Hematopoietic multipotent progenitor cell treated with erythropoietin and hydrocortisone succinate and interleukin-3 and kit ligand, for 4 days (in vitro differentiated cells): ENCODE measurements around the gene PTRHD1.
"Not testable (repeated sequence)": the region's sequence is repeated elsewhere in the genome, so short reads cannot be mapped to it uniquely, and the experiment has no call there.

ENCODE experiments used
- DNase-seq: peaks from one replicate; pipeline ENCODE4 v3.0.0-alpha.2; 2015

The PTRHD1 gene, protein sequence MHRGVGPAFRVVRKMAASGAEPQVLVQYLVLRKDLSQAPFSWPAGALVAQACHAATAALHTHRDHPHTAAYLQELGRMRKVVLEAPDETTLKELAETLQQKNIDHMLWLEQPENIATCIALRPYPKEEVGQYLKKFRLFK

GRCh38 chr2:24792874-24793760, at the start of gene PTRHD1, which contains the start of gene CENPO:
TSS of gene PTRHD1 (minus strand) at chr2:24793391. CDS start at chr2:24793377, 14 bp downstream.
TSS of gene CENPO (plus strand) at chr2:24793425. CDS start at chr2:24793920, 495 bp downstream.
- DNase-seq: peak; percentile 99

GRCh38 chr2:24842081-24843050, 49.2 kb upstream of the PTRHD1 start:
- DNase-seq: no peak

DNA sequence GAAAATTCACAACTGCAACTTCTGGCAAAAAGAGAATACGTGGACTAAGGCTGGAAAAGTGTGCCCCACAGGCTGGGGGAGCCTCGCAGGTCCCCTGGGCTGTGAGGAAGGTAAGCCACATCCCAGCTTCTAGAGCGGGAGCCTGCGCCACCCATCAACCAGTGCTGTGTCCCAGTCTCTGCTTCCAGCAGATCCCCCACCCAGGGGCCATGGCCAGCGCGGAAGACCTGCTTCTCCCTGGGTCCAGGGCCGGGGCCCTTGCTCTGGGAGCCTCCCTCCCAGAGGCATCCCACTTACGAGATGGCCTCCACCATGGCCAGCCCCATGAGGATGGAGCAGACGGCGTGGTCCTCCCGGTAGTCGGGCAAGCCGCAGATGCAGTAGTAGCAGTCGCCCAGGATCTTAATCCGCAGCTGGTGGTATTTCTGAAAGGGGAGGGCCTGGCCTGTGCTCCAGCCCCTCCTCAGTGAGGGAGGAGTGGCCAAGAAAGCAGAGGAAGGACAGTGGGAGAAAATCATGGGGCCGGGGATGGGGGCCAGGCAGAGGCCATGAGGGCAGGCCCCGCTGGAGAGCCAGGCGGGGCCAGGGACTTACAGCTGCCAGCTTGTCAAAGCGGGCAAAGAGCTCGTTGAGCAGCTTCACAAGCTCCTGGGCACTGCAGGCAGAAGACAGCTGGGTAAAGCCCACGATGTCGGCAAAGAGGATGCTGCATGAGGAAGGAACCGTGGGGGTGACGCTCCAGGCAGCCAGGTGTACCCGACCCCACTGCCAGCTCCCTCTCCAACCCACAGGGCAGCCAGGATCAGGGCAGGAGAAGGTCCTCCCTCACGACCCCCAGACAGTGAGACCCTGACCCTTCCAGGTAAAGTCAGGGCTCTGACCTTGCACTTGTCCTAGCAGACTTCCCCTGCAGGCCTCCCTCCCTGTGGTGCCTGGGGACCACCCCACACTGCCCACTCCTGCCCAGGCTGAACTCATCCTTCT, 48.1 kb upstream of the PTRHD1 start:
- no peak for DNase-seq

- no peak for DNase-seq
Observed at GRCh38 chr2:24840164-24840869, 47.1 kb upstream of the PTRHD1 start.

GRCh38 chr2:24839729-24840128, 46.5 kb upstream of the PTRHD1 start:
- no peak for DNase-seq

GRCh38 chr2:24838541-24838940, 45.4 kb upstream of the PTRHD1 start:
- DNase-seq: no peak

DNA sequence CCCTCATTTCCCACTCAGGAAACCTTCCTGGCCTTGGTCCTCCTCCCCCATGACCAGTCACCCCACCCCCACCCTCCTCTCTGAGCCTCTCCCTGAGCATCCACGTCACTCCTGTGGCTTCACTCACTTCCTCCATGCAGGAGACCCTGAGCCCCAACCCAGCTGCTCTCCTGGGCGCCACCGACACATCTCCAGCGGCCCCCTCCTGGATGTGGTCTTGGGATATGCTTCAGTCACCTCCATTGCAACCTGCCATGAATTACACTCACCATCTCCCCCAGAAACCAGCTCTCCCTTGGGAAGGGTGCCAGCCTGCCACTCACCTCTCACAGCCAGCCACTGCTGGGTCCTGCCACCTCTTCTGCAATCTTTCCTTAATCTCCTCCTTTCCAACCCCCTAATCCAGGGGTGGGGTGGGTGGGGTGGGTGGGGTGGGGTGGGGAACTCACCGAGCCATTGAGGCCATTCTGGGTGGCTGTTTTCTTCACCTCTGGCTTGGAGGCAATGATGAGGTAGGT, 44.9 kb upstream of the PTRHD1 start:
- no peak for DNase-seq

DNA sequence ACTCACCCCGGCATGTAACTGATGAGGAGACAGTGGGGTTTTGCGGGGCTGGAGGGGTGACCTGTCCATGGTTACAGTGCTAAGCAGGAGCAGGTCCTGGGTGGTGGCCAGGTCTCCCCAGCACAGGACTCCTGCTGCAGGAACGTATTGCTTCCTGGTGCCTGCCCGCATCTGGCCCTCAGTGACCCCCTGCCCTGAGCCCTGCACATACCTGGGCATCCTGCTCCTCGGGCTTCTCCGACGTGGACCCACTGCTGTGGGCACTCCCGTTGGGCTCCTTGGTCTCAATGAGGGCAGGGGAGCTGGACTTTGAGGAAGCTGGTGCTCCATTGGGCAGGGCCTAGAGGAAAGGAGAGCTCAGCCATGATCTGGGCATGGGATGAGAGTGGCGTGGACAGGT, 43.5 kb upstream of the PTRHD1 start:
- DNase-seq: no peak

DNA sequence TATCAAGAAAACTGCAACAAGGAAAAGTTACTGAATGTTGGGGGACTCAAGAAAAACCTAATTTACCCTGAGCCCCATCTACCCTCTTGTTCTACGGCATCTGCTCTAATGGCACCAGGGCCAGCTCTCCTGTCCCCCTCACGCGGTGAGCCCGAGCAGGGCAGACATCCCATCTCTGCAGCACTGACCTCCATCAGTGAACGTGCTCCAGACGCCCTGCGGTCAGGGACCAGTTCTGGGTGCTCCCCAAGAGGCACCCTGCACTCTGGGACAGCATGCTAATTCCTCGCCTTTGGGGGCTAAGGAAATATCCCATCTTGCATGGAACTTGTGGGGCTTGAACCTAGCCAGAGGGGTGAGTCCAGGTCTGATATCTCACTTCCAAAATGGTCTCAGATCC, 43.0 kb upstream of the PTRHD1 start:
- no peak for DNase-seq

GRCh38 chr2:24835411-24835810, 42.2 kb upstream of the PTRHD1 start:
- not testable (repeated sequence) for DNase-seq

DNA sequence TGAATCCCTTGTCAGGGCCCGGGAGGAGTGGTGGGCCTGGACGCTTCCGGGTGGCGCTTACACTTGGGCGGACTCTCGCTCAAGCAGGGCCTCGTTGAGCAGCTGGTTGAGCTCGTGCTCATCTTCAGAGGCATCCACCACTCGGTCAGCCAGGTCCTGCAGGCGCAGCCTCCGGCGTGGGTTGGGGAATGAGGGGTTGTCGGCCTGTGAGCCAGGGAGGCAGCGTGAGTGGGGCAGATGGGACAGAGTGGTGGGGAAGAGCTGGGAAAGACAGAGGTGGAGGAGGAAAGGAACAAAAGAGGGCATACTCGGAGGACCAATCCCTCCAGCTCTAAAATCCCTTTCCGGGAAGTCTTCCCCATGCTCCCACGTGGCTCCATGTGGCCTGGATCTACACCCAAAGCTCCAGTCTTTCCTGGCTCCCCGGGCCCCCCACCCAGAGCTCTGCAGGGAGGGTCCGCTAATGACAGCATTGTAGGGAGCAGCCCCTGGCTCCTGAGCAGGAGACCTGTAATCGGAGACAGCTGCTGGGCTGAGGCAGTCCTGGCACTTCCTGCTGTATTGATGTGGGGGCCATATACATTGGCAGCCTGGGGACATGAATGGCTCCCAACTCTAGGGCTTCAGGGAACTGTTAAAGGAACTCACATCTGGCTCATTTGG, 41.7 kb upstream of the PTRHD1 start:
- DNase-seq: no peak

DNA sequence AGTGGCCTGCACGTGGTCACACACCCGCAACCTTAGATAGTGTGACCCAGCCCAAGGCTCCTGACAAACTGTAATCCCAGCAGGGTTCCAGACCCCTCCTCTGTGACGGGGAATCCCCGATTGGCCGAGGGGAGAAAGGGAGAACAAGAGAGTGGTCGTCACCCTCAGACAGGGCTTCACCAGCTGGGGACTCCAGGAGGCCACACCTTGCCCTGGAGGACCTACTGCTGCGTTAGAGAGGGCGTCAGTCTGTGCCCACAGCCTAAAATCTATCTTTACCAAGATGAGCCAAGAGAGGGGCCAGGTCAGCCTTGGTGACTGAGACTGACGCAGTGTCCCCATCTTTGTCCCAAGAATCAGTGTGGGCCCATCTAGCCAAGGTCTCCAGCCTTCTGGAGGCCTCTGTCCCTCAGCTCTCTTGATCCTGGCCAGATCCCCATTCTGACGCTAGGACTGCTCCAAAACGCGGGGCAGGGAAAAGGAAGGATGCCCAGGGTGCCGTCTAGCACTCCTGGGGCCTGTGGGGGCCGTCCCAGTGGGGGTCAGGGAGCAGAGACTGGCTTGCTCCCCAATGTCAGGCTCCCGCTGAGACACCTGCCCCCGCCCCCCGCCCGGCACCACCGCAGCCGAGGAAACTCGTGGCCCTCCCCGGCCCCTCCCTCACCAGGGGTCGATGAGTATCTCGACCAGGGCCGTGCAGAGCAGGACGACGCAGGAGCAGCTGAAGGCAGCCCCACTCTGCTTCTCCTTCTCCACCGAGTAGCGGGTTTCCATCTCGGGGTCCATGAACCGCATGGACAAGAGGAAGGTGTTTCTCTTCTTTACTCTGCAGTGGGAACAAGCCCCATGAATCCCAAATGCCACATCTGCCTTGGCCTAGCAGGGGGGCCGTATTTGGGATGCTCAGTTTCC, 40.9 kb upstream of the PTRHD1 start:
- DNase-seq: no peak

DNA sequence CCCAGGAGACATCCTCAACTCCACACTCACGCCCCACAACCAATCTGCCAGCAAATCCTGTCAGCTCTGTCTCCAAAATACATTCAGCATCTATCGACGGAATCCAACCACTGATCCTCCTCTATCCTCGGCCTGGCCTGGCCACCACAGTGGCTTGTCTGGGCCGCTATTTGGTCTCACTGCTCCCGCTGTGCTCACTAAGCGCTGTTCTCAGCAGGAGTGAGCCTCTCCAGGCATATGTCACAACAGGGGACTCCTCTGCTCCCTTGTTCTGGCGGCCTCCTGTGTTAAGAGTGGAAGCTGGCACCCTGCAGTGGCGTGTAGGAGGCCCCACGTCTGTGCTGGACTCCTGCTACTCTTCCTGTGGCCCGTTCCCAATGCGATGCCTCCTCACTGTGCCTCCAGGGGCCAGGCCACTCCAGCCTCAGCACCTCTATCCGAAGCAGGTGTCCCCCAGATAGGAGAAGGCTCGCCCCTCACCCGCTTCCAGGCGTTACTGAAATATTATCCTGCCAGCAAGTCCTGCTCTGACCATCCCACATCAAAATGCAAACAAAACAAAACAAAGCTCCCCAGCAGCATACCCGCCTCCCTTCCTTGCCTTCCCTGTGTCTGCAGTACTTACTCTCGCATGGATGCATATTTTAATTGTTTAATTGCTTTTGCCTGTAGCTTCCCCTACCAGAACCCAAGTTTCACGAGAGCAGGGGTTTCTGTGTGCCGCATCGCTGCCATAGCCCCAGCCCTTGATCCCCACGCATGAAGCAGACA, 39.9 kb upstream of the PTRHD1 start:
- no peak for DNase-seq

- DNase-seq: no peak
Observed at GRCh38 chr2:24832521-24832920, 39.3 kb upstream of the PTRHD1 start.

- no peak for DNase-seq
Observed at GRCh38 chr2:24832073-24832461, 38.9 kb upstream of the PTRHD1 start.

GRCh38 chr2:24831221-24832072, 38.3 kb upstream of the PTRHD1 start:
- DNase-seq: no peak

GRCh38 chr2:24830786-24831185, 37.6 kb upstream of the PTRHD1 start:
- no peak for DNase-seq

DNA sequence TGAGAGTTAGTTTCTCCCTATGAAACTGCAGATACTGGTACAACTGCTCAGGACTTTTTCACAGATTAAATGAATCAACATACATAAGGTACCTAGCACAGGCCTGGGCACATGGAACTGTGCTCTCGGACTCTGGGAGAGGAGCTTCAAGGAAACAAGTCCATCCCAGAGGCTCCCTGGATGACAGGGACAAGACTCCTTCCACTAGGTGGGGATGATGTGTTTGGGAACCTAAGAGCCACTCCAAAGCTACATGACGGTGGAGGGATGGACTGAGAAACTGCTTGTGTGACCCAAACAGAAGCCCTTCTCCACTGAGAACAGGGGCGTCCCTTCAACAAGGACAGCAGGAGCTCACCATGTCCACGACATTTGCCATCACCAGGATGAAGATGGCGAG, 37.2 kb upstream of the PTRHD1 start:
- no peak for DNase-seq
